Caco-2 (cell line): ENCODE measurements around the gene MBNL2. TPM values are rescaled to one million over a fixed set of nuclear protein-coding genes. Genes with fewer than 3 reads are reported as not detected.

Experiments used
- BruUV-seq: library from RNA; stranded (reverse); fragments of 400-500 nt; replicated peaks from 2 replicates; lab custom pipeline; 2021; lab: Mats Ljungman, UMichigan
- CTCF ChIA-PET: fragments of 300-600 bp; sonication (Branson Sonifier 250); formaldehyde crosslinking; loops from one replicate; lab custom pipeline; 2022; ENCODE audit warnings: antibody characterized with exemption; lab: Charles Lee
- POLR2A ChIA-PET: fragments of 300-600 bp; sonication (Branson Sonifier 250); formaldehyde crosslinking; loops from one replicate; lab custom pipeline; 2022; ENCODE audit warnings: antibody characterized with exemption; lab: Charles Lee
- DNase-seq, 2 experiments: peaks; one replicate each; pipeline versions ENCODE4 v3.0.0 to v3.0.0-alpha.2; 2020 to 2022
- H3K27me3 ChIP-seq: replicated peaks from 2 replicates; pipeline ENCODE4 v1.6.0; 2011; ENCODE audit warnings: low read length; ENCODE audit not compliant: control insufficient read depth, insufficient read depth
- H3K36me3 ChIP-seq: 2 replicates; pipeline ENCODE4 v1.5.1; 2011; ENCODE audit warnings: low read length; ENCODE audit not compliant: control insufficient read depth, insufficient read depth
- H3K4me1 ChIP-seq: fragments of 250-450 bp; sonication (Bioruptor Pico); 2 replicates; pipeline ENCODE4 v1.5.1; 2020; ENCODE audit warnings: mild to moderate bottlenecking
- H3K4me3 ChIP-seq: 2 replicates; pipeline ENCODE4 v1.5.1; 2011; ENCODE audit warnings: low read depth, mild to moderate bottlenecking, control low read depth, low read length
- H3K9me3 ChIP-seq: fragments of 250-450 bp; sonication (Bioruptor Pico); 2 replicates; pipeline ENCODE4 v1.5.1; 2020; ENCODE audit warnings: mild to moderate bottlenecking, moderate library complexity
- H3K27ac Mint-ChIP-seq: one replicate; pipeline ENCODE4 v1.8.0; 2022; ENCODE audit warnings: mixed read lengths; ENCODE audit not compliant: unreplicated experiment
- H3K27me3 Mint-ChIP-seq: one replicate; pipeline ENCODE4 v1.8.0; 2022; ENCODE audit warnings: mixed read lengths; ENCODE audit not compliant: insufficient read depth, unreplicated experiment
- H3K36me3 Mint-ChIP-seq: one replicate; pipeline ENCODE4 v1.8.0; 2022; ENCODE audit warnings: mild to moderate bottlenecking, mixed read lengths; ENCODE audit not compliant: insufficient read depth, unreplicated experiment
- H3K4me1 Mint-ChIP-seq: one replicate; pipeline ENCODE4 v1.8.0; 2022; ENCODE audit warnings: low read depth, mixed read lengths; ENCODE audit not compliant: unreplicated experiment
- H3K4me3 Mint-ChIP-seq: one replicate; pipeline ENCODE4 v1.8.0; 2022; ENCODE audit warnings: mild to moderate bottlenecking, moderate library complexity, mixed read lengths; ENCODE audit not compliant: unreplicated experiment
- H3K9me3 Mint-ChIP-seq: one replicate; pipeline ENCODE4 v1.8.0; 2022; ENCODE audit warnings: mixed read lengths; ENCODE audit not compliant: unreplicated experiment
- CTCF ChIP-seq, 2 experiments: fragments of 200-600 bp in 1 of 2; IDR thresholded peaks; 1 replicate in 1 of 2; 2 replicates in 1 of 2; pipeline versions ENCODE4 v1.5.1 to v1.8.0; 2011 to 2022; ENCODE audit warnings: antibody characterized with exemption in 1 of 2, control low read depth in 1 of 2, inconsistent platforms in 1 of 2, low read depth in 1 of 2, low read length in 1 of 2, mild to moderate bottlenecking in 1 of 2, moderate library complexity in 1 of 2; ENCODE audit not compliant: insufficient read depth in 1 of 2, severe bottlenecking in 1 of 2, unreplicated experiment in 1 of 2
- intact Hi-C: fragments of 100-400 bp; cut with micrococcal nuclease; formaldehyde crosslinking; loops from one replicate; pipeline ENCODE4 v1.10.0; 2022; ENCODE audit not compliant: unreplicated experiment
- total RNA-seq: library from RNA; stranded (reverse); gene quantifications from 2 replicates; pipeline ENCODE4 v1.2.3, GENCODE V29; 2022

The MBNL2 gene
- total RNA-seq, 1 experiment from 2014 or later: 41.6 TPM

DNA sequence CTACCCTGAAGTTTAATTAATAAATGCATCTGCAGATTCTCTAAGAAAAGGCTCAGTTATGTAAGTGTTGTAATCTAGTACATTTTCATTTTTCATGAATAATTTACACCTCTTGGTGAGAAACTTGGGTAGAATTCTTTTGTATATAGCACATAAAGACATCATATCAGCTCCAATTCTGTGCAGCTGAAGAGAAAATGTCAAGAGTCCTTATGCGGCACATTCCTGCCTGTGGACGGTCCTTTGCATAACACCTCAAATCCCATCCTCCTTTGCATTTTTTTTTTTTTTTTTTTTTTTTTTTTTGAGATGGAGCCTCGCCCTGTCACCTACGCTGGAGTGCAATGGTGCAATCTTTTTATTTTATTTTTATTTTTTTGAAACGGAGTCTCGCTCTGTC is 151.7 kb downstream of the MBNL2 start:
- H3K27me3 ChIP-seq: no peaks in the 10 kb centered on the region
- Mint-ChIP-seq H3K27me3 (no peaks in the 10 kb centered on the region), H3K9me3 (no peaks in the 10 kb centered on the region), H3K4me1 (no peaks in the 10 kb centered on the region), H3K27ac (no peak overlapping the region), H3K4me3 (no peak overlapping the region), H3K36me3 (peaks cover 32% of the 10 kb centered on the region)
- no peaks in the 10 kb centered on the region for H3K9me3 ChIP-seq
- intact Hi-C loops: no loop called here
- H3K4me3 ChIP-seq: no peak overlapping the region
- H3K36me3 ChIP-seq: peaks cover 2% of the 10 kb centered on the region; the same call in 1 of the 2 replicates
- 0 out of 2 replicates have a peak, but pooled peaks cover 4% of the 10 kb centered on the region for H3K4me1 ChIP-seq
- no TSS peak for BruUV-seq
- no peak for DNase-seq
- TF ChIP-seq CTCF (IDR thresholded peaks at IDR 0.05; ENCODE audit: insufficient read depth in 1 of 2, low read depth in 1 of 2, low read length in 1 of 2, severe bottlenecking in 1 of 2, unreplicated experiment in 1 of 2): no peak
- ChIA-PET POLR2A (no interaction called here), CTCF (no interaction called here)

DNA sequence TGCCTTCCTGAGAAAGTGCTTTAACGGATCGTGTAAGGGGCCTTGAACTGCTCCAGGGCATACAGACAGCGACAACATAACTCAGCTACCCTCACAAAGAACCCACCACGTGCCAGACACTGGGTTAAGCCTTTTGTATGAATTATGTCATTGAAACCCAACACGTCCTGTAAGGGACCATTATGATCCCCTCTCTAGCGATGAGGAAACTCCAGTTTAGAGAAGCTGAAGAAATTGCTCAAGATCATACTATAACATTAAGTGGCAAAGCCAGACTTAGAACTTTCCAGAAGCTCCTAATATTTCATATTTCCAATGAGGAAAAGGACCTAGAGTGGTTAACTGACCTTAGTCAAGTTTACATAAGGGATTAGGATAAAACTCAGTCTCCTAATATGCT is 154.8 kb downstream of the MBNL2 start:
- CTCF ChIA-PET: no interaction called here
- Histone ChIP-seq H3K36me3 (peaks cover 2% of the 10 kb centered on the region; the same call in 1 of the 2 replicates), H3K27me3 (no peaks in the 10 kb centered on the region), H3K9me3 (no peaks in the 10 kb centered on the region), H3K4me3 (no peak overlapping the region), H3K4me1 (no peaks in the 10 kb centered on the region)
- POLR2A ChIA-PET: no interaction called here
- Mint-ChIP-seq H3K4me1 (no peaks in the 10 kb centered on the region), H3K36me3 (peaks cover 32% of the 10 kb centered on the region), H3K27ac (no peak overlapping the region), H3K9me3 (no peaks in the 10 kb centered on the region), H3K4me3 (no peak overlapping the region), H3K27me3 (no peaks in the 10 kb centered on the region)
- no peak for TF ChIP-seq CTCF (IDR thresholded peaks at IDR 0.05; ENCODE audit: insufficient read depth in 1 of 2, low read depth in 1 of 2, low read length in 1 of 2, severe bottlenecking in 1 of 2, unreplicated experiment in 1 of 2)
- BruUV-seq: no TSS peak
- no peak for DNase-seq
- intact Hi-C loops: no loop called here

DNA sequence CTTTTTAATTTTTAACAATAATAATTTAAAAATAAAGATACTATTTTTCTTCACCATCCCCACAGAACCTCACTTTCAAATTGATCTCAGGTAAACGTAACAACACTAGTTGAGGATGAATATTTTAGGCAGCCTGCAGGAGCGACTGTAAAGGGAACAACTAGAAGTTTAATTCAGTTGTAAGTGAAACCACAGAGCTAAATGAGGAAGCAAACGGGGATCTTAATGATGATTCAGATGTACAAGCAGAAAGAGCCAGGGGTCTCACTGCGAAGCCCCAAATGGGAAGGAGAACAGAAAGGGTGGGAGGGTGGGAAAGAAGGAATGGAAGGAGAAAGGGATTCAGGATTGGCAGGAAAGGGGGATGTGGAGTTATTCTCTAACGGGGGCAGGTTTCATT is 157.3 kb downstream of the MBNL2 start:
- Histone ChIP-seq H3K9me3 (no peaks in the 10 kb centered on the region), H3K36me3 (peaks cover 2% of the 10 kb centered on the region; the same call in 1 of the 2 replicates), H3K27me3 (no peaks in the 10 kb centered on the region), H3K4me3 (no peak overlapping the region), H3K4me1 (no peaks in the 10 kb centered on the region)
- CTCF ChIA-PET: no interaction called here
- no peaks in the 10 kb centered on the region for H3K27me3 Mint-ChIP-seq
- no peaks in the 10 kb centered on the region for H3K4me1 Mint-ChIP-seq
- H3K9me3 Mint-ChIP-seq: no peaks in the 10 kb centered on the region
- TF ChIP-seq CTCF (IDR thresholded peaks at IDR 0.05; ENCODE audit: insufficient read depth in 1 of 2, low read depth in 1 of 2, low read length in 1 of 2, severe bottlenecking in 1 of 2, unreplicated experiment in 1 of 2): no peak
- H3K27ac Mint-ChIP-seq: no peak overlapping the region
- POLR2A ChIA-PET: no interaction called here
- H3K4me3 Mint-ChIP-seq: no peak overlapping the region
- BruUV-seq: no TSS peak
- no peak for DNase-seq
- H3K36me3 Mint-ChIP-seq: peaks cover 40% of the 10 kb centered on the region
- intact Hi-C loops: no loop called here
